RWPE2 (cell line): ENCODE results near the gene NEURL3.
"Not testable (repeated sequence)": the region's sequence is repeated elsewhere in the genome, so short reads cannot be mapped to it uniquely, and the experiment has no call there.

Experiments used
- ATAC-seq: fragments of 200-7000 bp; cut with Tn5 transposase; 3 replicates; pipeline ENCODE4 v1.9.1; 2021; ENCODE audit warnings: low read depth
- DNase-seq: peaks from one replicate; pipeline ENCODE4 v3.0.0-alpha.2; 2020; ENCODE audit warnings: low spot score
- H3K27ac ChIP-seq: fragments of 450-650 bp; 2 replicates; pipeline ENCODE4 v1.5.1; 2017; ENCODE audit warnings: mild to moderate bottlenecking; ENCODE audit not compliant: poor library complexity, severe bottlenecking
- H3K27me3 ChIP-seq: fragments of 250-450 bp; sonication (Bioruptor Pico); 2 replicates; pipeline ENCODE4 v1.5.1; 2021; ENCODE audit warnings: mild to moderate bottlenecking, moderate library complexity; ENCODE audit not compliant: insufficient read depth, poor library complexity, severe bottlenecking
- H3K36me3 ChIP-seq: fragments of 250-450 bp; sonication (Bioruptor Pico); 2 replicates; pipeline ENCODE4 v1.5.1; 2020; ENCODE audit warnings: low read depth, mild to moderate bottlenecking, moderate library complexity
- H3K4me1 ChIP-seq: fragments of 250-450 bp; sonication (Bioruptor Pico); 2 replicates; pipeline ENCODE4 v1.5.1; 2021; ENCODE audit warnings: mild to moderate bottlenecking, moderate library complexity; ENCODE audit not compliant: insufficient read depth, poor library complexity, severe bottlenecking
- H3K4me3 ChIP-seq: fragments of 250-450 bp; sonication (Bioruptor Pico); 2 replicates; pipeline ENCODE4 v1.5.1; 2021; ENCODE audit warnings: mild to moderate bottlenecking, moderate library complexity; ENCODE audit not compliant: severe bottlenecking
- H3K9me3 ChIP-seq: fragments of 250-450 bp; sonication (Bioruptor Pico); 2 replicates; pipeline ENCODE4 v1.5.1; 2021; ENCODE audit warnings: mild to moderate bottlenecking, moderate library complexity; ENCODE audit not compliant: severe bottlenecking
- CTCF ChIP-seq: fragments of 450-650 bp; IDR thresholded peaks from one replicate; pipeline ENCODE4 v1.5.1; 2017; ENCODE audit warnings: mild to moderate bottlenecking, moderate library complexity; ENCODE audit not compliant: poor library complexity, severe bottlenecking

The NEURL3 gene

GRCh38 chr2:96500385-96501066, 4.6 kb downstream of the NEURL3 start:
- no peaks in the 10 kb centered on the region for H3K9me3 ChIP-seq

GRCh38 chr2:96499061-96499960, 5.8 kb downstream of the NEURL3 start:
- TF ChIP-seq CTCF = no peak

More at GRCh38 chr2:96500385-96501066, 4.6 kb downstream of the NEURL3 start:
- no peaks in the 10 kb centered on the region for H3K36me3 ChIP-seq
- TF ChIP-seq CTCF = no peak
- no peaks in the 10 kb centered on the region for H3K27me3 ChIP-seq
- peaks cover 6% of the 10 kb centered on the region for H3K4me1 ChIP-seq
- H3K4me3 ChIP-seq = no peak overlapping the region
- no peak for DNase-seq
- H3K27ac ChIP-seq = no peak overlapping the region
- ATAC-seq = no peak

GRCh38 chr2:96498611-96499010, 6.5 kb downstream of the NEURL3 start:
- not testable (repeated sequence) for ATAC-seq, H3K9me3 ChIP-seq, H3K27me3 ChIP-seq, H3K4me1 ChIP-seq, DNase-seq, H3K4me3 ChIP-seq, H3K27ac ChIP-seq, H3K36me3 ChIP-seq

More at GRCh38 chr2:96499061-96499960, 5.8 kb downstream of the NEURL3 start:
- Histone ChIP-seq H3K27ac (no peak overlapping the region), H3K4me1 (no peaks in the 10 kb centered on the region), H3K9me3 (no peaks in the 10 kb centered on the region), H3K36me3 (no peaks in the 10 kb centered on the region), H3K27me3 (no peaks in the 10 kb centered on the region), H3K4me3 (no peak overlapping the region)
- ATAC-seq (no peak), DNase-seq (no peak)

GRCh38 chr2:96498021-96498431, 7.1 kb downstream of the NEURL3 start:
- H3K4me3 ChIP-seq = no peak overlapping the region
- ATAC-seq (no peak), DNase-seq (no peak)
- TF ChIP-seq CTCF = no peak
- no peak overlapping the region for H3K27ac ChIP-seq
- no peaks in the 10 kb centered on the region for H3K4me1 ChIP-seq
- H3K27me3 ChIP-seq = no peaks in the 10 kb centered on the region
- no peaks in the 10 kb centered on the region for H3K36me3 ChIP-seq
- no peaks in the 10 kb centered on the region for H3K9me3 ChIP-seq

GRCh38 chr2:96495982-96496629, 9.1 kb downstream of the NEURL3 start:
- ATAC-seq (no peak), DNase-seq (no peak)
- H3K4me3 ChIP-seq = no peak overlapping the region
- H3K27me3 ChIP-seq = no peaks in the 10 kb centered on the region
- no peak overlapping the region for H3K27ac ChIP-seq
- no peaks in the 10 kb centered on the region for H3K36me3 ChIP-seq
- no peaks in the 10 kb centered on the region for H3K4me1 ChIP-seq
- no peak for TF ChIP-seq CTCF
- H3K9me3 ChIP-seq = no peaks in the 10 kb centered on the region
